ENCODE data around the gene NID1.

The NID1 gene

DNA sequence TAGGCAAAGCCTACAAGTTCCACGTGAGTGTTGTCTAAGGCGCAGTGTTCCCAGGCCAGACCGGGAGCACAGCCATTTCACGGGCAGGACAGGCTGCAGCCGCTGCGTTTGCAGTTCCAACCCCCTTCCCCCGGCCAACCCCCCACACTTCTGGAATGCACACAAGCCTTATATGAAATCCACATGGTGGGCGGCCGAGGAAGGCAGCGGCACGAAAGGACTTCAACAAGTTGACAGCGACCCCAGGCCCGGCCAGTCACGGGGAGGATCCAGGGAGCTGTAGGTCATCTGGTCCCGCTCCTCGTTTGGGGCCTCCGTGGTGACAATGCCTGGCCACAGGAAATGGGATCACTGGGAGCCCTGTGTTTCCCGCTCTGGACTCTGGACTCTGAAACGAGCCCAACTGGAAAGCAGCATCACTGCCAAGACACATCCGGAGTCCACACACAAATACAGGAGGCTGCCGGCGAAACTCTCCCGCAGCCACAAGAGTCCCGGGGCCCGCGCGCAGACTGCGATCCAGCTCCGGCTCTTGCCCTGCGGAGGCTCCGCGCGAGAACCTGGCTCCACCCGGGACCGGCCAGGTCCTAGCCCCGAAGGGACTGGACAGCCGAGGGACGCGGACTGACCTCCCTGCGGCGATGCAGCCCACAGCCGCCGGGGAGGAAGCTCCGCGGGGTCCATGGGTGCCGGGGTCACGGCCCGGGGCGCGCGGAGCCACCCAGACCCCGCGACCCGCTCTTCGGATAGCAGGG, 794 bp downstream of the NID1 start:
- DNase-seq, result peak; percentile 19

DNA sequence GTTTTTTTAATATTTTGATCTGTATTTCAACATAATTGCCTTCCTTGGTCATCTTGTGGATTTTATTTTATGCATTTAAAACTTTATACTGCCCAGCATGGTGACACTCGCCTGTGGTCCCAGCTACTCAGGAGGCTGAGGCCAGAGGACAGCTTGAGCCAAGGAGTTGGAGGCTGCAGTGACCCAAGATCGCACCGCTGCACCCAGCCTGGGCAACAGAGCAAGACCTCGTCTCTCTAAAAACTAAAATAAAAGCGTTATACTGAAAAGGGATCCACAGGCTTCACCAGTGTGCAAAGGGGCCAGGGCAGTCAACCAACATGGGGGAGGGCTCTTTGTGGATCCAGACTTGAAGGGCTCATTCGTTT, 1.4 kb downstream of the NID1 start:
- no peak for DNase-seq

DNA sequence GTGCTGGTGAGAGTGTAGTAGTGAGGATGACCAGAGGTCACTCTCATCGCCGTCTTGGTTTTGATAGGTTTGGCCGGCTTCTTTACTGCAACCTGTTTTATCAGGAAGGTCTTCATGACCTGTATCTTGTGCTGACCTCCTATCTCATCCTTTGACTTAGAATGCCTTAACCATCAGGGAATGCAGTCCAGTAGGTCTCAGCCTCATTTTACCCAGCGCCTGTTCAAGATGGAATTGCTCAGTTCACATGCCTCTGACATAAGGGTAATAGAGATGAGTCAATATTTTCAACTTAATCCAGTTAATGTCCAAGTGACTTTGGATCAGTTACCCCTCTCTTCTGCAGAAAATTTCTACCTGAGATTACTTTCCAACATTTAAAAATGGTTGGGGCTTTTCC, 4.6 kb downstream of the NID1 start:
- no peak for DNase-seq

DNA sequence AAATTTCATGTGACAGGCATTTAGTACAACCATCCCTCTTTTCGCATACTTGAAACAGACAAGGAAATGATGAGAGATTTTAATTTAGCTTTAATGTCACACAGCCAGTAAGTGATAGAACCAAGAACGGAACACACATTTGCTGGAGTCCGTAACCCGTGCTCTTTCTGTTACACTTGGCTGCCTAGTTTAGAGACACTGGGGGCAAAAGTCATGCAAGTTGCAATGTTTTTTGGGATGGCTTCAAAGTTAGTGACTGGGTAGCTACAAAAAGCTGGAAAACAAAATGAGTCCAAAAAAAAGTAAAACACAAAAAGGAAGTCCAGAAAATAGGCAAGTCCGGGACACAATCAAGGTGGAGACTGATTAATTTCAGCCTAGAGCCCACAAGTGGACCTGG, 5.9 kb downstream of the NID1 start:
- DNase-seq, result no peak

DNA sequence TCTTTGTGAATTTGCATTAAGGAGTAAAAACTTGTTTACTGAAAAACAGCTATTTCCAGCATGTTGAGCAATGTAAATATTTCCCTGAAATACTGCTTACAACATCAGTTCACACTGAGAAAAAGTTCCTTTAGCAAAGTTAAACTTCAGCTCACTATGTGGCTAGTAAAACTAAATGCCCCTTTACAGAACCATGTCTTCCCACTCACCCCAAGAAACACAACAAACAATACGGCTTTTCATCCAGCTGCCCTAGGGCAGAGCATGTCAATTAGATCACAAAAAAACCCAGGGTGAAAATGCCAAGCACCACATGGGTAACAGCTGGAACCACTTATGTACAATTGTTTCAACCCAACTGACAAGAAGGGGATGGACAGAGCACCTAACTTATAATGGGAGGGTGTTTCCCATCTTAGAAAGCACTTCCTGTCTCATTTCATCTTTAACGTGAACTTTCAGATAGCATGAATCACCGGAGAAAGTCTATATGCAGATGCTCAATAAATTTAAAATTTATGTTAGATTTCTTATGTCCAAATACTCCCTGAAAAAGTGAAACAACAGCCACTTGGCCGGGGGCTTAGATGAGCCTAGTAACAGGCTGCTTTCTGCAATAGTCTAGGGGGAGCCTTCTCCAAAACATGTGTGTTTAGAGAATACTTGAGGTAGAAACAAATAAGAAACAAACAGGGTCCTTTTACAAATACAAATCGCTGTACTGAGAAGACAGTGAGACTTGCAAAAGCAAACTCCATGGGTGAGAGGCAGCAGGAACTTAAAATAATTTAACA, 6.6 kb downstream of the NID1 start:
- DNase-seq, result no peak

DNA sequence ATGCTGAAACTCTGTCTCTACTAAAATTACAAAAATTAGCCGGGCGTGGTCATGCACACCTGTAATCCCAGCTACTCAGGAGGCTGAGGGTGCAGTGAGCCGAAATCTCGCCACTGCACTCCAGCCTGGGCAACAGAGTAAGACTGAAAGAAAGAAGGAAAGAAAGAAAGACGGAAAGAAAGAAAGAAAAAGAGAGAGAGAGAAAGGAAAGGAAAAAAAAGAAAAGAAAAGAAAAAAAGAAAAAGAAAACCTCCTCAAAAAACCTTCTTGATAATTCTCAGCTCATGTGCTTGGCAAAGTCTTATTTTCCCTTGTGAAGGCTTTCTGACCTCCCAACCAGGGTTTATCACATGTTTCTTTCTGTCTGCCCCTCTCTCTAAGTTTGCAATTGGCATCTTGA, 7.3 kb downstream of the NID1 start:
- DNase-seq, result no peak

DNA sequence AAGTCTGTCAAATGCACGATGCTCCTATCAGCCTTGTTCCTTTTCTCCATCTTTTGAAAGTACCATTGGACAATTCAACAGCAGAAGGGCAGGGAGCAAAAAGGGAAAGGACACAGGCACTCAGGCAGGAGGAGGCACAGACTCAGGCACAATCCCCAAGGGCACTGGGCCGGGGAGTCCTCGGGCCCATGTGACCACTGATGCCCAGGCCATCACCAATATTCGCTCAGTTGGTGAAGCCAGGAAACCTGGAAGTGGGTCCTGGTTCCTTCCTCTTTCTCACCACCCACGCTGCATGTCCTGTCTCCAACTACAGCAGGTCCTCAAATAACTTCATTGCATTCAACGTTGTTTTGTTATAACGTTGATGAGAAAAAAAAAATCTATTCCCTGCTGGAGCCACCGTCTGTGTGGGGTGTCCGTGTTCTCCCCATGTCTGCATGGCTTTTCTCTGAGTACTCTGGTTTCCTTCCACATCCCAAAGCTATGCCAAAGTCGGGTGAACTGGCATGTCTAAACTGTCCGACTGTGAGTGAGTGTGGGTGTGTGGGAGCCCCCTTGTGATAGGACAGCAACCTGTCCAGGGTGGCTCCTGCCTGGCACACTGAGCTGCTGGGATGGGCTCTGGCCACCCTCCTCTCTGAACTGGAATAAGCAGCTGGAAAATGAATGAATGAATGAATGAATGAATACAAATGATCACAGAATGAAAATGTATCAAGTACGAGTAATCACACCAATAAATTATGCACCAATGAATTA, 12.5 kb downstream of the NID1 start:
- DNase-seq, result no peak

DNA sequence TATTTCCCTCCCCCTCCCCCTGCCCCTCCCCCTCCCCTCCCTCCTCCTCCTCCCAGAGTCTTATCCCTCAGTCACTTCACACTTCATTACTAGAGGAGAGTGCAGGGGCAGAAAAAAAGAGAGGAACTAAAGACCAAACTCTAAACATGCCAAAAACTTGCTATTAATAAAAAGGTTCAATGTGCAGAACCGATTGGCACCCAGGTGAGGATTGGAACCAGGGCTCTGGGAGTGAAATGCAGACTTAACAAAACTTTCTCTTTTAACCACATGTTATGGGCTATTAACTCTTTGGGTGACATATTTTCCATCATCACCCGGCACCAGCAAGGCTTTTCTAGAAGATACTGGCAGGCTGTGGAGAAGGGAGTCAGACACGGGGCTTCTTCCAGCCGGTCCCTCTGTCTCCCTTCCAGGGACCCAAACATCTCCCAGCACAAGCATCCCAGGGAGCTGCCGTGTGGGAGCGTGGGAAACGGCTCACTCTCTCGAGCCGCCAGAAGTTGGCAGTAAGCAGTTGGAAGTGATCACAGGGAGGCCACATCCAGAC, 13.6 kb downstream of the NID1 start:
- no peak for DNase-seq

DNA sequence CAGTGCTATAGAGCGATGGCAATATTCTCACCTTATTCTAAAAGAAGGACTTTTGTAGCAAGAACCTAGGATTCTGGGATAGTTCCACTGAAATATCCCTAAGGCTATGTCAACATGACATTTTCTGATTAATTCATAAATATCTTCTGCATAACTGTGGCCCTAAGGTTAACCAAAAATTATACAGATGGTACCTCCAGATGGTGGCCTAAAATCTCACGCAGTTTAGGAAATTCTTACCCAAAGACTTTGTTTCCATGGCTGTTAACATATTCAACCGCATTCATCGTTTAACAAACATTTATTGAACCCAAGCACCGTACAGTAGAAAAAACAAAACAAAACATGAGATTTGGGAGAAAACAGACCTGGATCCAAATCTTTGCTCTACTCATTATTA, 19.1 kb downstream of the NID1 start:
- no peak for DNase-seq

DNA sequence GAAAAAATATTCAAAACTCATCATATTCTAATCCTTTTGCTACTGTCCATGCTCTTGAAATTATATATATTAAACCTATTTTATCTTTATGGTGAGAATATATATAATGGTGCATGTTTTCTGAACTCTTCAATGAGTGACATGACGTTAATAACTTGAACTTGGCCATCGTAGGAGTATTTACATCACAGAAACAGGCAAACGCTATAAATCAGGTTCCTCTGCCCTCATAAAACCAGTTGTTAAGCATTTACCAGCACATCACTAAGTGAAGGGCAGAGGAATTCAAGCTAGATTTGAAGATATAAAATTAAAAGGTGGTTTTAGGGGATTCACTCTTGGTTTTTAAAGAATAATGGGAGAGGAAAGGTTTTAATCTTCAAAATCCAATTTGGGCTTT, 20.5 kb downstream of the NID1 start:
- no peak for DNase-seq

DNA sequence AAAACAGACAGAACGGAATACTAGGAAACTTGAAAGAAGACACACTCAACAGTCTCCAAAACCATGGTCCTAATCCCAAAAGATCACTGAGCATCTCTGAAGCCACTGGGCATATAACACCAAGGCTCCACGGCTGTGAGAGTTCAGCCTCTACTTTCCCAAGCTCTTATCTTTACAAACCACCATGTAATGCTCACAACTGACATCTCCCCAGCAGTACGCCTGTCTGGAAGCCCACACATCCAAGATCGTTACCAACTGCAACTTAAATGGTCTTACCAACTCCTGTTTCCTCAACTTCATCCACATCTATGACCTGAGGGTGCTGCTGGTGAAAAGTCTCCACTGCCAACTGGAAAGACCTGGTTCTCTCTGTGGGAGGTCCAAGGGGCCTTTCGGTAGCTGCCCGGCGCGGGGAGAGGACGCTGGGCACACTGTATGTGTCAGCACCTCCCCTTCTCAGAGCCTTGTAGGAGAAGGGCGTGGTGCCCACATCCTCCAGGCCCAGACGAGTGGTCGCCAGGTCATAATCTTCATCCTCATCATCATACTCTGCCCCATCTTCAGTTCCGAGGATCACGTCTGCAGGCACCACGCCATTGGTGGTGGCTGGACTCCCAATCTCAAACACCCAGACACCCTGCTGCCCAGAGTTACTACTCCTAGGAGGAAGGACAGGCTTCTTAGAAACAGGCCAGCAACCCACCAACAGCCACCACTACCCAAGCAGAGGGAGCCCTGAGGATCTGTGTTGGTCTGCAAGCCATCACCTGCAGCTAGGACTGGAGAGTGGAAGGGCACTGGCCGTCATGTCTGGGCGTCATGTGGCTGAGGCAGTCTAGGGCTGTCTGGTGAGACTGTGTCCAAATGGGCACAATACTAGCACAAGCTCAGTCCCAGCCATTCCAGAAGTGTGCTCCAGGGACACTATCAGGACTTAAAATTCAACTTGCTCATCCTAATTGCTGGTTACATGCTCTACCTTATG, 23.0 kb downstream of the NID1 start:
- DNase-seq, result peak; percentile 50

DNA sequence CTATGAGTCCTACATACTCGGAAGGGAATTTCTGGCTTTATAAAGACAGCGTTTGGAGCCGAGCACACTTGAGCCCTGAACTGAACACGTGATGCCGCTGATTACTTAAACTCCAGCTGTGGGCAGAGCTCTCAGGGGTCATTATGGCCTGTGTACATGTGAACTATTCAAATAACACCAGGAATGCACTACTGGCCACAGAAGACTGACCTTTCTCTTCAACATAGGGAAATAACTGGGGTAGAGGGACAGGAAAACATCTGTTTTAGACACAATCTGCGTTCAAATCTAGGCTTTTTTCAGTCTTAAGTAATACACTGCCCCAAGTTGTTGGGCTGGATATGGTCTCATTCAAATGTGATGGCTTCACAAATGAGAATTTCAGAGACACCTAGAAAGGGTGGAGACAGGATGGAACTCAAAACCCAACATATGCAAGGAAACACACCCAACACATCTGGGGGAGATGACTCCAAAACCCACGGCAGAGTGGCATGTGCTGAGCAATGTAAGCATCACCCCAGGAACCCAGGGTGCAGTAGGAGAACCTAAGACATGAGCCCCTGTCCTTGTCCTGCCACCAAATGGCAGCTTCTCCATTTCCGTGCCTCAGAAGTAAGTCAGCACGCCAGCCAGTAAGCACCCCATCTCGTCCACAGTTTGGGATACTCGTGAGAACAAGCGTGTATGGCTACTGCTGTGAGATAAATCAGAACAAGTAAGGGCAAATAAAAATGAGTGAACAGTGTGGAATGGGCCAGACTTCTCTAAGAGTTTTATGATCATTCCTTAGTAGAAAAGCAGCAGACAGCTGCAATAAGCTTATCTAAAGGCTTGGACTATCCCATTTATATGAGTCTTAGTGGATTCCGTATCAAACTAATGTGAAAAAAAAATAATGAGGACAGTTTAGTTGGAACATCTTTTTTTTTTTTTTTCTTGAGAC, 24.9 kb downstream of the NID1 start:
- no peak for DNase-seq

DNA sequence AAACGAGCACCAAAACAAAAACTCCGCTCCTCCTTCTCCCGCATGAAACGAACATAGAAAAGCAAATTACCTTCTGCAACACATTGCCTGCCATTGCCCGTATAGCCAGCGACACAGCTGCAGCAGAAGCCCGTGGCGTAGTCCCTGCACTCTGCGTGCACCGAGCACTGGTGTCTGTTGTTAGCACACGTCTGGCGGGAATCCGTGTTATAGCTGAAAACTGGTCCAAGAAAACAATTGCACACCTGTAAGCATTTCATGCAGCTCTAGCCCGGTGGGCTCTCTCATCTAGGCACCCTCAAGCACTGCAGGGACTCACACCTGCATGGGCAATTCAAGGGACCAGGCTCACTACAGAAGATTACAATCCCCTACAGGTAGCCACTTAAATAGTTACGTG, 26.9 kb downstream of the NID1 start:
- no peak for DNase-seq

DNA sequence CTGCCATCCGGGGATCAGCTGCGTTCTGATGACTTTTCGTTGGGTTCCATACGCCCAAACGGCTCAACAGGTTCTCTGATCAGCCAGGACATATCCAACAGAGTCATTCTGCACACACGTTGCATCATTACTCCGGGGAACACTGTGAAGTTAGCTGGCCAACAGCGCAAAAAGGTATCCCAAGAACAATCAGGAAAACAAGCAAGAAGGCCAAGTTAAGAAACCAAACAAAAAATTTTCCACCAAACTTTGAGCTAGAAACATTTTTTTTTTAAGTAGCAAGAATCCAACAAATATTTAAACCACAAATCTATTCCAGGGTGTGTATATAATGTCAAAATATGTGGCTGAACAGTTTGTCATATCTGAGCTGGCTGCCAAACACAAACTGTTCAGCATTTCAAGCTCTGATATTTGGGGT, 29.2 kb downstream of the NID1 start:
- DNase-seq, result no peak

DNA sequence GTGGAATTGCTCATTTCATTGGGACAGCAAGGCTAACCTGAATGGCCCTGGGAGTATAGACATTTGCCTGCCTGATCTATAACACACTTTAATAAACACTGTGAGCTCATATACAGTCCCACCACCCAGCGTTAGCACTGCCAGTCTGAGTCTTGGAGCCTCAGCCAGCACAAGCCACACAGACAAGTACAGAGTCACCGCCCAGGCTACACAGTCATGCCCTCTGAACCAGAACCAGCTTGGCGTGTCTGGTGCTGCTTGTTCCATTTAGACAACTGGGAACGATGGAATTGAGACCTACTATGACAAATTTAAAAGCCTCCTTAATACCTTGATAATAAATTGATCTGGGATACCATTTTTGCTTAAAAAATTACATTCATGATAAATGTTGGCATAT, 31.6 kb downstream of the NID1 start:
- no peak for DNase-seq

DNA sequence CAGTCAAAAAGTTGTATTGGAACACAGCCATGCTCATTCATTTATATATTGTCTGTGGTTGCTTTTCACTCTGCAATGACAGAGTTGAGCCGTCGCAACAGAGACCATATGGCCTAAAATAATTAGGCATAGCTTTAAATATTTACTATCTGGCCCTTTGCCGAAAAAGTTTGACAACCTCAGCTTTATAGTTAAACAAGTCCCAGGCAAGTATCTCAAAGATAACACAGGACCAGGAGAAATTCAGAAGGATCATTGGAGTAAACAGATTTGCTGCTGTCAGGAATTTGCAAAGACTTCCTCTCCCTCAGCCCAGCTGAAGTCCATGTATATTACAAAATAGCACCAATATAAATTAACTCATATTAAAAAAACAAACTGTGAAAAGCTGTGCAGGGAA, 34.4 kb downstream of the NID1 start:
- DNase-seq, result no peak

DNA sequence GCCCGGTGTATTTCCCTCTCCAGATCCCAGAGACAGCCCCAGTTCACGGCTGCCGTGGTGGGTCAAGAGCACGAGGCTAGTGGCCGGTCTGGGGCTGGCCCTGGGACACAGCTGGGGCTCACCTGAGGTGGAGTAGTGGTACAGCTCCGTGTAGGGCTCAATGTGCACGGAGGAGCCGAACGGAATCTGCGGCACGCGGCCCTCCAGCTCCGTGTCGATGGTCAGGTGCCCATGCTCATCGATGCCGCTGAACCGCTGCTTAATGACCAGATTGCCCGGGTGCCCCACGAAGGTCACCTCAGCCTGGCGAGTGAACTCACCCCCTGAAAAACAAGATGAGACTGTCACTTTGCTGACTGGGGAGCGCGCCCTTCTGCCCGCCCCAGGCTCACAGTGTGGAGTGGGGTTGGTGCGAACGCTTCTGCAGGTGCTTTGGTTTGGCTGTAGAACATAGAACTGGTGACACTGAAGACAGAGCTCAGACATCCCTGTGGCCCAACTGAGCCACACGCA, 35.4 kb downstream of the NID1 start:
- DNase-seq, result no peak

DNA sequence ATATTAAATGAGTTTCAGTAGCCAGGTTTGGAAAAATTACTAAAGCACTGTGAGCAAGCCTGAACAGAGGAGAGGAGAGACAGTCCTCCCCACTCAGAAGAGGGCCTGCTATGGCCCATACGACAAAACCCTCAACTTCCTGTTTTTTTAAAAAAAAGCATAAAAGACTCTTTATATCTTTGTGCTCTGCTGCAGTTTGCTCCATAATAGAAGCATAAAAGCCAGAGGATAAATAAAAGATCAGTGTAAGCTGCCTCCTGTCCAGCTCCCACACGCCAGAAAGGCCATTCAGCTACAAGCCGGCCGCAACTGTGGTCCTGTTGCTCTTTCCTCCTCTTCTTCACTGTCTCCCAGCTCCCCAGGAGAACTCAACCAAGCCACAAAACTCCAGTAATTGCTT, 37.8 kb downstream of the NID1 start:
- peak; percentile 45 for DNase-seq

DNA sequence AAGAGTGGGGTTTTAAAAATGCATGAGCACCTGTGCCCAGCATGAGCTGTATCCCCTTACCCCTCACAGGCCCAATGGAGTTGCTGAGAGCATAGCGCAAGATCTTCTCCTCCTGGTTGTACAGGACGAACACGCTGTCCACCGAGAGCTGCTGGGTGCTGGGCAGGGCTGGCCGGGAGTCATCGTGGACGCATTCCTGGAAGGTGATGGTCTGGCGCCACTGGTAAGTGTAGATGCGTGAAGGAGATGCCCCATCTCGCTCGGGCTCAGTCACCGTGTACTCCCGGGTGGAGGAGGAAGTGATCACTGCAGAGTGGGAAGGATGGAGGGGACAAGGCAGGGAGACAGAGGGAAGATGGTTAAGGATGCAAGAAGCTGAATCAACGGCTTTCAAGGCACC, 39.1 kb downstream of the NID1 start:
- no peak for DNase-seq

DNA sequence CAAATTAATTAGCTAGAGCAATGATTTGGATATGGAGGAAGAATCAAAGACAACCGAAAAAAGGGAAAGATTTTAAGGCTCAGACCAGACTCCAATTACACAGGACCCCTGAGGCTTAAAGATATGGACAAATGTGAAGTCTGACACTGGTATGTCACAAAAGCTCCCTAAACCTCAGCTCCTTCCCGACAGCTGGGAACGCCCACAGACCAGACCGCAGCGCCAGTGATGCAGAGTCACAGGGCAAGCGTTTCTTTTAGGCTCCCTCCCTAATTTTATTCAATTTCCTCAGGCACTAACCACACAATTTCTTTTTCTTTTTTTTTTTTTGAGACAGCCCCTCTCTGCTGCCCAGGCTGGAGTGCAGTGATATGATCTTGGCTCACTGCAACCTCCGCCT, 40.2 kb downstream of the NID1 start:
- no peak for DNase-seq

All from hematopoietic multipotent progenitor cell treated with erythropoietin and hydrocortisone succinate and interleukin-3 and kit ligand, for 6 days (in vitro differentiated cells).